Vagina (tissue), 2 donors: ENCODE data around the gene ZNF346. TPM values are rescaled to one million over a fixed set of nuclear protein-coding genes. Genes with fewer than 3 reads are reported as not detected.
A peak's percentile ranks its signal among the peaks of the same experiment; 100 is the strongest.

ENCODE experiments used
- DNase-seq, 2 donors: peaks; one replicate each; pipeline ENCODE4 v3.0.0-alpha.2; 2017; ENCODE audit errors: extremely low spot score in 2 of 2
- H3K27ac ChIP-seq: fragments of 200-600 bp; sonication (generic); one replicate; pipeline ENCODE4 v1.5.1; 2019
- H3K27me3 ChIP-seq: fragments of 200-600 bp; sonication (generic); one replicate; pipeline ENCODE4 v1.5.1; 2019
- H3K36me3 ChIP-seq, 2 donors: fragments of 200-600 bp; sonication (generic); one replicate each; pipeline ENCODE4 v1.5.1; 2017 to 2019
- H3K4me1 ChIP-seq: fragments of 200-600 bp; sonication (generic); one replicate; pipeline ENCODE4 v1.5.1; 2019
- H3K4me3 ChIP-seq, 2 donors: fragments of 200-600 bp; sonication (generic); 1 replicate in 1 of 2; 2 replicates in 1 of 2; pipeline ENCODE4 v1.5.1; 2016 to 2019
- H3K9me3 ChIP-seq: fragments of 200-600 bp; sonication (generic); one replicate; pipeline ENCODE4 v1.5.1; 2019
- CTCF ChIP-seq, 3 experiments: fragments of 450-650 bp in 2 of 3; fragments of 200-600 bp in 1 of 3; sonication (generic) in 1 of 3; IDR thresholded peaks; one replicate each; pipeline ENCODE4 v1.5.1; 2017 to 2019; ENCODE audit warnings: antibody characterized with exemption in 3 of 3, mild to moderate bottlenecking in 2 of 3, moderate library complexity in 2 of 3
- POLR2A ChIP-seq, 2 donors: fragments of 450-650 bp; IDR thresholded peaks; one replicate each; pipeline ENCODE4 v1.6.1; 2017; ENCODE audit warnings: antibody characterized with exemption in 2 of 2, mild to moderate bottlenecking in 2 of 2, moderate library complexity in 2 of 2
- POLR2AphosphoS5 ChIP-seq, 2 donors: sonication (generic); formaldehyde crosslinking; IDR thresholded peaks; one replicate each; pipeline ENCODE4 v1.9.0; 2017; ENCODE audit warnings: antibody characterized with exemption in 2 of 2, mild to moderate bottlenecking in 2 of 2, low read depth in 1 of 2; ENCODE audit not compliant: insufficient read depth in 1 of 2
- intact Hi-C: fragments of 100-400 bp; cut with DNase I; formaldehyde crosslinking; loops from one replicate; pipeline ENCODE4 v1.15.1; 2023
- total RNA-seq: library from RNA; depleted of rRNA; stranded (reverse); fragments of >200 nt; gene quantifications from one replicate; pipeline ENCODE4 v1.2.3, GENCODE V29; 2016

Gene ZNF346
- total RNA-seq, 1 donor from 2014 or later = 52.1 TPM

GRCh38 chr5:177015156-177015555, 7.3 kb upstream of the ZNF346 start:
- intact Hi-C loops = no loop called here
- Histone ChIP-seq H3K27ac (no peak overlapping the region), H3K4me1 (no peaks in the 10 kb centered on the region), H3K9me3 (no peaks in the 10 kb centered on the region), H3K4me3 (no peak overlapping the region), H3K27me3 (no peaks in the 10 kb centered on the region), H3K36me3 (no peaks in the 10 kb centered on the region)
- no peak for DNase-seq
- TF ChIP-seq CTCF (IDR thresholded peaks at IDR 0.05) = no peak
- TF ChIP-seq POLR2A (IDR thresholded peaks at IDR 0.05) = no peak

DNA sequence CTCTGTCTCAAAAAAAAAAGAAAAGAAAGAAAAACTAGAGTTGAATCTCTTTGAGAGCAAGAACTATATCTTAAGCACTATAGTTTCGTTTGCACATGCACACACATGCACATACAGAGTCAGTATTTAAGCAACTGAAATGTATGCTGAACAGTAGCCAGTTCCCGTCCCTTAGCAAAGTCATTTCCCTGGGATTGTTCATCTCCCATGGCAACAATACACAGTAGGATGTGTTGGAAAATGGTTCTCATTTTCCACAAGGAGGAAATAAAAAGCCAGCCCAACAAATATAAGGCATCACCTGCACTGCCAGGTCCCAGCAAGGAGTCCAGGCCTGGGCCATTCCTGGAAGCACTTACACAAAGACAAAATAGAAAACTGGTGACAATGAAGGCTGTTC, 4.2 kb upstream of the ZNF346 start:
- Histone ChIP-seq H3K36me3 (no peaks in the 10 kb centered on the region), H3K27me3 (no peaks in the 10 kb centered on the region), H3K4me1 (peaks cover 10% of the 10 kb centered on the region), H3K4me3 (no peak overlapping the region), H3K9me3 (no peaks in the 10 kb centered on the region), H3K27ac (no peak overlapping the region)
- intact Hi-C loops = no loop called here
- TF ChIP-seq CTCF (IDR thresholded peaks at IDR 0.05) = no peak
- TF ChIP-seq POLR2A (IDR thresholded peaks at IDR 0.05) = no peak
- TF ChIP-seq POLR2AphosphoS5 (IDR thresholded peaks at IDR 0.05; ENCODE audit: insufficient read depth in 1 of 2, low read depth in 1 of 2) = no peak
- no peak for DNase-seq

DNA sequence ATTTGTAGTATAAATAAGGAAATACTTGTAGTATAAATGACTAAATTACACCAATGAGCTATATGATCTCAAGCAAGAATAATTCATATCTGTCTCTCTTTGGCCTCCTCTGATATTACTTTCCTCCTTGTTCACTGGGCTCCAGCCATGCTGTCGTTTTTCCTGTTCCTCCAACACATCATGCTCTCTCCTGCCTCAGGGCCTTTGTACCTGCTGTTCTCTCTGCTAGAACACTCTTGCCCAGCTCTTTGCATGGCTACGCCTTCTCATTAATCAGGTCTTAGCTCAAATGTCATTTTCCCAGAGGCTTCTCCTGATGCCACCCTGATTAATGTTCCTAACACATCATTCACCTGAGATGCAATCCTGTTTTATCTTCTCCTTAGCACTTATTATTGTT, 2.5 kb upstream of the ZNF346 start:
- intact Hi-C loops = no loop called here

DNA sequence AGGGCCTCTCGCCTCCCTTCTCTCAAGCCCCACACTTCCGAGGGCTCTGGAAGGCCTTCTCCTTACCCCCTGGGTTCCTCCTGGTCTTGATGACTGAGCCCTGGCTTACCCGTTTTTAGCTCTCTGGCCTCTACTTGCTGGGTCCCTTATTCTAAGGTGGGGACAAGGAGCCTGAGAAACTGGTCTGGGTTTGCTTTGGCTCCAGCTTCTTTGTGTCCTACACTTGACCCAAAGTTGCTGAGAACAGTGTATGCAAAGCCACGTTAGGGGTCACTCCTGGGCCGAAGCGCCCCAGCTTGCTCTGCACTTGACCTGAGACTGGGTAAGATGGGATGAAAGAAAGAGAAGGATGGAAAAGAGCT, 788 bp downstream of the ZNF346 start:
- H3K36me3 ChIP-seq = no peaks in the 10 kb centered on the region
- intact Hi-C loops = no loop called here
- TF ChIP-seq POLR2A (IDR thresholded peaks at IDR 0.05) (no peak), POLR2AphosphoS5 (IDR thresholded peaks at IDR 0.05; ENCODE audit: insufficient read depth in 1 of 2, low read depth in 1 of 2) (no peak)
- DNase-seq = peak in 1 of 2 donors; percentile 86
- peaks cover 29% of the 10 kb centered on the region for H3K4me1 ChIP-seq
- H3K27ac ChIP-seq = peak overlapping the region; percentile 81
- H3K27me3 ChIP-seq = no peaks in the 10 kb centered on the region
- no peaks in the 10 kb centered on the region for H3K9me3 ChIP-seq
- peak overlapping the region; percentile 76 to 92 for H3K4me3 ChIP-seq

More for the DNA sequence above, 2.5 kb upstream of the ZNF346 start:
- TF ChIP-seq POLR2A (IDR thresholded peaks at IDR 0.05) (no peak), CTCF (IDR thresholded peaks at IDR 0.05) (no peak), POLR2AphosphoS5 (IDR thresholded peaks at IDR 0.05; ENCODE audit: insufficient read depth in 1 of 2, low read depth in 1 of 2) (no peak)
- H3K4me1 ChIP-seq = peaks cover 22% of the 10 kb centered on the region
- H3K36me3 ChIP-seq = no peaks in the 10 kb centered on the region
- H3K9me3 ChIP-seq = no peaks in the 10 kb centered on the region
- H3K27ac ChIP-seq = no peak overlapping the region
- no peak for DNase-seq
- H3K27me3 ChIP-seq = no peaks in the 10 kb centered on the region
- H3K4me3 ChIP-seq = no peak overlapping the region

GRCh38 chr5:177024559-177024958, 2.1 kb downstream of the ZNF346 start:
- Histone ChIP-seq H3K4me1 (peaks cover 29% of the 10 kb centered on the region), H3K9me3 (no peaks in the 10 kb centered on the region), H3K4me3 (no peak overlapping the region), H3K36me3 (no peaks in the 10 kb centered on the region), H3K27ac (no peak overlapping the region), H3K27me3 (no peaks in the 10 kb centered on the region)
- intact Hi-C loops = no loop called here
- no peak for DNase-seq
- TF ChIP-seq CTCF (IDR thresholded peaks at IDR 0.05) = no peak

- Histone ChIP-seq H3K4me3 (no peak overlapping the region), H3K27me3 (no peaks in the 10 kb centered on the region), H3K4me1 (peaks cover 29% of the 10 kb centered on the region), H3K36me3 (no peaks in the 10 kb centered on the region), H3K27ac (no peak overlapping the region), H3K9me3 (no peaks in the 10 kb centered on the region)
- TF ChIP-seq POLR2A (IDR thresholded peaks at IDR 0.05) = no peak
- TF ChIP-seq POLR2AphosphoS5 (IDR thresholded peaks at IDR 0.05; ENCODE audit: insufficient read depth in 1 of 2, low read depth in 1 of 2) = no peak
- no peak for TF ChIP-seq CTCF (IDR thresholded peaks at IDR 0.05)
- no peak for DNase-seq
- intact Hi-C loops = no loop called here
Measured at GRCh38 chr5:177025101-177025601, 2.7 kb downstream of the ZNF346 start.
